Head of caudate nucleus (tissue), 42 donors: Measurements from ENCODE around the gene KRTAP10-7.
"Not testable (repeated sequence)": the region's sequence is repeated elsewhere in the genome, so short reads cannot be mapped to it uniquely, and the experiment has no call there.

Source experiments
- DNase-seq, 42 donors: peaks; one replicate each; pipeline versions ENCODE4 v3.0.0 to v3.0.0-alpha.2; 2020 to 2021; ENCODE audit warnings: mixed read lengths in 7 of 42
- intact Hi-C: fragments of 100-400 bp; cut with DNase I; formaldehyde crosslinking; loops from one replicate; pipeline ENCODE4 v1.15.0; 2022

KRTAP10-7 gene

GRCh38 chr21:44601091-44601490 is 694 bp downstream of the KRTAP10-7 start:
- intact Hi-C loops, DNase-seq: not testable (repeated sequence)

- DNase-seq, result no peak
- intact Hi-C loops, result no loop called here
Measured at GRCh38 chr21:44601596-44602462, 1.4 kb downstream of the KRTAP10-7 start.

DNA sequence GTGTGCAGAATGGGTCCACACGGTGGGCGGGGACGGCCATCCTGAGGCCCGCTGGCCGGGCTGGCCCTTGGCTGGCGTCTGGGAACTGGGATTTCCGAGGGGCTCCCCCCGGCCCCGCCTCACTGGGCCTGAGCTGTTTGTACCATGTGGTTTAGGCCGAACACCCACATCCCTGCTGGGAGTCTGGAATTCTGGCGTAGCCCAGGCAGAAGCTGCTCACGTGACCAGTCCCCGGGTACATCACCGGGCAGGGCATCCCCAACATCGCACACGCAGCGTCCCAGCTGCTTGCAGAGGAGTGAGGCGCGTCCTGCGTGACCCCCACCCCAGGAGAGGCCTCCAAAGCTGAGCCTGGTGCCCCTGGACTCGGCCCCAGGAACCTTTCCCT is 2.1 kb downstream of the KRTAP10-7 start:
- intact Hi-C loops, result no loop called here
- DNase-seq, result no peak

GRCh38 chr21:44603109-44603875 is 2.9 kb downstream of the KRTAP10-7 start:
- intact Hi-C loops, result no loop called here
- no peak for DNase-seq

GRCh38 chr21:44603911-44604310 is 3.5 kb downstream of the KRTAP10-7 start:
- intact Hi-C loops, result no loop called here

DNA sequence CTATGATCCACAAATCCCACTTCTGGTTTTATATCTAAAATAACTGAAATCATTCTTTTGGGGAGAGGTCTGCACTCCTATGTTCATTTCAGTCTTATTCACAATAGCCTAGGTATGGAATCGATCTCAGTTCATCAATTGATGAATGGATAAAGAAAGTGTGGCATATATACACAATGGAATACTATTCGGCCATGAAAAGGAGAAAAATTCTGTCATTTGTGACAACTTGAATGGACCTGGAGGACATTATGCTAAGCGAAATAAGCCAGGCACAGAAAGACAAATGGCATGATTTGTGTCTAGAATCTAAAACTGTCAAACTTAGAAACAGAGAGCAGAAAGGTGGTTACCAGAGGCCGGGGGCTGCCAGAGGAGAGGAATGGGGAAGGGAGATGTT is 6.1 kb downstream of the KRTAP10-7 start:
- intact Hi-C loops, result no loop called here
- DNase-seq, result no peak

More at GRCh38 chr21:44603911-44604310, 3.5 kb downstream of the KRTAP10-7 start:
- no peak for DNase-seq

GRCh38 chr21:44609193-44609592 is 8.8 kb downstream of the KRTAP10-7 start:
- intact Hi-C loops, result no loop called here
- no peak for DNase-seq

DNA sequence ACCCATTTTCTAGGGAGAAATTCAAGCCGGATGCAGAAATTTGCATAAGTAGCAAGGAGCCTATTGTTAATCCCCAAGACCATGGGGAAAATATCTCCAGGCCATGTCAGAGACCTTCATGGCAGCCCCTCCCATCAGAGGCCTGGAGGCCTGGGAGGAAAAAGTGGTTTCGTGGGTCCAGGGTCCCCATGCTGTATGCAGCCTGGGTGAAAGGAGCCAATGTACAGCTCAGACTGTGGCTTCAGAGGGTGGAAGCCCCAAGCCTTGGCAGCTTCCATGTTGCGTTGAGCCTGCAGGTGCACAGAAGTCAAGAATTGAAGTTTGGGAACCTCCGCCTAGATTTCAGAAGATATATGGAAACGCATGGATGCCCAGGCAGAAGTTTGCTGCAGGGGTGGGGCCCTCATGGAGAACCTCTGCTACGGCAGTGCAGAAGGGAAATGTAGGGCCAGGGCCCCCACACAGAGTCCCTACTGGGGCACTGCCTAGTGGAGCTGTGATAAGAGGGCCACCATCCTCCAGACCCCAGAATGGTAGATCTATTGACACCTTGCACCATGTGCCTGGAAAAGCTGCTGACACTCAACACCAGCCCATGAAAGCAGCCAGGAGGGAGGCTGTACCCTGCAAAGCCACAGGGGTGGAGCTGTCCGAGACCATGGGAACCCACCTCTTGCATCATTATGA is 9.9 kb downstream of the KRTAP10-7 start:
- intact Hi-C loops, DNase-seq: not testable (repeated sequence)

DNA sequence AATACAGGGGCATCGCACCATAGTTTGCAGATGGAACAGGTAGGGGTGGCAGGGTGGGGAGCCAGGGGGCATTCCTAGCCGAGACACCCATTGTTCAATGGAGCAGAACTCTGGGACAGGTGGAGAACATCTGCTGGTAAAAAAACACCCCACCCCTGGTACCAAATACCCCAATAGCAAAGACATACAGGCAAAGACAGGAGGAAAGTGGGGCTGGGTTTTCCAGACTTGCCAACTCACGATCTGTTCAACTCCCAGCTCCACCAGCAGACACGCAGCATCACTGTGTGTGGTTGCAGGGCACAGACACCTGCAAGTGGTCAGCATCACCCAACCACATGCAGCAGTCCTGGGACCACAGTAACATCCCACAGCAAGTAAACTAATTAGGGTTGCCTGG is 11.2 kb downstream of the KRTAP10-7 start:
- intact Hi-C loops, result no loop called here
- no peak for DNase-seq

GRCh38 chr21:44612029-44612486 is 11.7 kb downstream of the KRTAP10-7 start, which contains the start of gene KRTAP10-8:
Gene KRTAP10-8 (plus strand): TSS chr21:44612079. CDS start chr21:44612101, 22 bp downstream.
- DNase-seq, result no peak
- intact Hi-C loops, result no loop called here

- intact Hi-C loops, result no loop called here
- DNase-seq, result no peak
Measured at GRCh38 chr21:44612669-44613229, 12.4 kb downstream of the KRTAP10-7 start.

- no peak for DNase-seq
- intact Hi-C loops, result no loop called here
Measured at GRCh38 chr21:44613386-44614155, 13.2 kb downstream of the KRTAP10-7 start.

GRCh38 chr21:44614161-44614631 is 13.8 kb downstream of the KRTAP10-7 start:
- intact Hi-C loops, result no loop called here
- DNase-seq, result no peak

GRCh38 chr21:44614961-44615391 is 14.6 kb downstream of the KRTAP10-7 start:
- DNase-seq, result no peak
- intact Hi-C loops, result no loop called here

DNA sequence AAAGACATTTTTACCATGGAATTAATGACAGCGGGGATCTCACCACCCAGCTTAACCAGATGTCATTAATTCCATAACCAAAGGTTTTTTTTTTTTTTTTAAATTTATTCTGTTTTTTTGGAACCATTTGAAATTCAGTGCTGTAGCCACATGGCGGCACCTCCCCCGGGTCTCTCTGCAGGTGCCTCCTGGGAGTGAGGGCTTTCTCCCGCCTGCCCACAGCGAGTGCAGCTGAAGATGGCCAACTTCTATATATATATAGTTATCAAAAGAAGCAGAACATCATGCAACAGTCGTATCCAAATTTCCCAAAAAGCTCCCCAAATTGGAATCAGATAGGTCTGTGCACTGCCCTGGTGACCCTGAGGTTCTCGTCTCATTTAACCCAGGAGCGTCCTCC is 15.1 kb downstream of the KRTAP10-7 start:
- intact Hi-C loops, result no loop called here
- DNase-seq, result no peak

DNA sequence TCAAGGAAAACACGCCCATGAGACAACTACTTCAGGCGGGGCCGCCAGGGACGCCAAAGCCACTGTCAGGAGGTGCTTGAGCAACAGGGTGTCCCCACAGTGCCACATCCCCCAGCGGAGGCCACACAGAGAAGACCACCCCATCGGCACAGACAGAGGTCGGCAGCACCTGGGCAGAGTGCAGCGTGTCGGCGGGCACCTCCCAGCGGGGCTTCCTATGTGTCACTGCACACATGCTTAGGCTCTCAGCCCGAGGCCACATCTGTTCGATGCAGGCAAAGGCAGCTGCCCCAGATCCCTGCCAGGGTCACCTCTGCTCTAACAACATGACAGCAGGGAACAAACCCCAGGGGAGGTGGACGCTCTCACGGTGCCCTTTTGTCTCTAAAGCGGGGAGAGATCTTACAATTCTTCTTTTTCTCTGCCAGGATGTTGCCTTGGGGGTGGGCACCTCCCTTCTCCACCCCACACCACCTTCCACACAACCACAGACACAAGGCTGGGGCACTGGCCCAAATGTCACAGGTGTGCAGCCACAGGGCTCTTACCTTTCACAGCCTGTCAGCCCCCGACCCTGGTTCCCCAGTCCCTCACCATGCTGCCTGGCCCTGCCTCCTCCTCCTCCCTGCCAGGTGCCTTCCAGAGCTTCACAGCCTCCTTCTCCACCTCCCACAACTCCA is 15.7 kb downstream of the KRTAP10-7 start:
- no peak for DNase-seq
- intact Hi-C loops, result no loop called here

DNA sequence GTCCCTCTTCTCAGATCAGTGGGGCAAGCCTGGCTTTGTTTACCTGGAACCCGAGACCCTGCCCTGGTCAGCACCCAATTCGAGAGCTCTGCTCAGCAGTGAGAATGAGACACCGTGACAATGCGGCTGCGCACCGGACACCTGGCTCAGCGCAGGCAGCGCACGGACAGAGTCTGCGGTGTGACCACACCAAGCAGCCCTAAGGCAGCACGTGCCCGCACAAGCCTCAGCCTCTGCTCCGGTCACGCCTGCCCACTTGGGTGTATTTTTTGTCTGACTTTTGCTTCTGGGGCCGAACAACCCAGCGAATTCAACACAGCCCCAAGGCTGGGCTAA is 16.2 kb downstream of the KRTAP10-7 start:
- no peak for DNase-seq
- intact Hi-C loops, result no loop called here

- no peak for DNase-seq
- intact Hi-C loops, result no loop called here
Measured at GRCh38 chr21:44617071-44617501, 16.7 kb downstream of the KRTAP10-7 start.
